GM23248 (cell line): Measurements from ENCODE around the gene MBD3L1.

ENCODE experiments used
- EZH2 ChIP-seq: fragments of 200-600 bp; sonication (generic); IDR thresholded peaks from 2 replicates; pipeline ENCODE4 v1.6.1; 2018; ENCODE audit warnings: antibody characterized with exemption, mild to moderate bottlenecking; ENCODE audit not compliant: insufficient read depth, poor library complexity, severe bottlenecking
- EZH2phosphoT487 ChIP-seq: fragments of 200-600 bp; sonication (generic); IDR thresholded peaks from 2 replicates; pipeline ENCODE4 v1.6.1; 2018; ENCODE audit warnings: antibody characterized with exemption, moderate library complexity, mild to moderate bottlenecking, low read depth; ENCODE audit not compliant: insufficient read depth

- TF ChIP-seq EZH2: no peak
- TF ChIP-seq EZH2phosphoT487: no peak
Observed at GRCh38 chr19:8887364-8887763, 55.2 kb downstream of the MBD3L1 start.
